HepG2 (cell line): ENCODE measurements around the gene TREH. TPM values are rescaled to one million over a fixed set of nuclear protein-coding genes. Genes with fewer than 3 reads are reported as not detected.

ENCODE experiments used
- ATAC-seq: fragments of 200-7000 bp; cut with Tn5 transposase; 3 replicates; pipeline ENCODE4 v1.9.1; 2020; ENCODE audit warnings: mild to moderate bottlenecking, moderate library complexity
- BruUV-seq: library from RNA; stranded (reverse); fragments of 400-500 nt; replicated peaks from 2 replicates; lab custom pipeline; 2021; lab: Mats Ljungman, UMichigan
- CTCF ChIA-PET: fragments of 300-600 bp; formaldehyde crosslinking; extraction: SDS; loops from one replicate; lab custom pipeline; 2021; ENCODE audit warnings: low total read pairs, inconsistent platforms, low intra/inter-chr PET ratio; lab: Yijun Ruan, JAX
- POLR2A ChIA-PET: fragments of 350-600 bp; sonication (Branson Sonifier 250); formaldehyde crosslinking; loops from one replicate; lab custom pipeline; 2020; ENCODE audit warnings: antibody characterized with exemption, inconsistent platforms; lab: Yijun Ruan, JAX
- DNase-seq: peaks from one replicate; pipeline ENCODE4 v3.0.0-alpha.2; 2015; ENCODE audit warnings: low spot score
- FAIRE-seq: peaks from 3 replicates; lab custom pipeline; 2011; peaks lifted over from hg19 to GRCh38; lab: Jason Lieb, UNC
- H2AFZ ChIP-seq: one replicate; pipeline ENCODE4 v1.6.1; 2011; ENCODE audit warnings: low read length, inconsistent platforms
- H3K27ac ChIP-seq: fragments of 300-600 bp; 3 replicates; pipeline ENCODE4 v1.8.0; 2011; ENCODE audit warnings: mixed run types, mild to moderate bottlenecking, mixed read lengths, low read length, inconsistent platforms; ENCODE audit not compliant: insufficient read depth; ENCODE audit errors: extremely low read length
- H3K27me3 ChIP-seq, 2 experiments: fragments of 200-600 bp in 1 of 2; 2 replicates in 1 of 2; 3 replicates in 1 of 2; pipeline versions ENCODE4 v1.6.0 to v1.8.0; 2011; ENCODE audit warnings: low read length in 2 of 2, mild to moderate bottlenecking in 2 of 2, moderate library complexity in 2 of 2, inconsistent platforms in 1 of 2; ENCODE audit not compliant: insufficient read depth in 2 of 2, control insufficient read depth in 1 of 2
- H3K36me3 ChIP-seq, 2 experiments: fragments of 200-600 bp in 1 of 2; replicated peaks in 1 of 2; 2 replicates in 1 of 2; 3 replicates in 1 of 2; pipeline versions ENCODE4 v1.5.1 to v1.8.0; 2011; ENCODE audit warnings: low read length in 2 of 2, inconsistent platforms in 1 of 2; ENCODE audit not compliant: insufficient read depth in 2 of 2, control insufficient read depth in 1 of 2
- H3K4me1 ChIP-seq: 2 replicates; pipeline ENCODE4 v1.5.1; 2012; ENCODE audit warnings: low read length, inconsistent platforms; ENCODE audit not compliant: insufficient read depth
- H3K4me2 ChIP-seq: 2 replicates; pipeline ENCODE4 v1.6.0; 2011; ENCODE audit warnings: low read depth, low read length, inconsistent platforms
- H3K4me3 ChIP-seq, 3 experiments: fragments of 200-600 bp in 1 of 3; sonication (generic), shearing (Covaris generic) in 1 of 3; replicated peaks in 1 of 3; 2 replicates each; pipeline ENCODE4 v1.5.1; 2011 to 2016; ENCODE audit warnings: low read length in 3 of 3, inconsistent platforms in 2 of 3, low read depth in 2 of 3, mild to moderate bottlenecking in 2 of 3, control low read depth in 1 of 3, mixed read lengths in 1 of 3; ENCODE audit not compliant: insufficient read depth in 1 of 3
- H3K79me2 ChIP-seq: one replicate; pipeline ENCODE4 v1.6.1; 2011; ENCODE audit warnings: low read length, inconsistent platforms; ENCODE audit not compliant: insufficient read depth
- H3K9ac ChIP-seq: 2 replicates; pipeline ENCODE4 v1.6.0; 2011; ENCODE audit warnings: mild to moderate bottlenecking, low read depth, low read length, inconsistent platforms; ENCODE audit not compliant: insufficient read depth
- H3K9me3 ChIP-seq: 2 replicates; pipeline ENCODE4 v1.5.1; 2012; ENCODE audit warnings: mild to moderate bottlenecking, low read length
- H4K20me1 ChIP-seq: 2 replicates; pipeline ENCODE4 v1.6.0; 2011; ENCODE audit warnings: inconsistent platforms, mild to moderate bottlenecking, low read length, moderate library complexity; ENCODE audit not compliant: insufficient read depth
- MLLT10 ChIP-seq: sonication (generic); formaldehyde crosslinking; IDR thresholded peaks from 2 replicates; pipeline ENCODE4 v1.4.0; 2020; ENCODE audit warnings: missing genetic modification reagents
- SP2 ChIP-seq: sonication (generic); formaldehyde crosslinking; IDR thresholded peaks from 2 replicates; pipeline ENCODE4 v1.5.1; 2020; ENCODE audit warnings: mild to moderate bottlenecking, missing genetic modification reagents
- YY1 ChIP-seq: IDR thresholded peaks from 2 replicates; pipeline ENCODE4 v1.6.1; 2011; ENCODE audit warnings: low read length, low read depth, moderate library complexity, mild to moderate bottlenecking; ENCODE audit not compliant: insufficient read depth, insufficient replicate concordance
- ZFY ChIP-seq: sonication (generic); formaldehyde crosslinking; IDR thresholded peaks from 2 replicates; pipeline ENCODE4 v1.4.0; 2020; ENCODE audit warnings: missing genetic modification reagents
- ZNF282 ChIP-seq: fragments of 450-650 bp; IDR thresholded peaks from 2 replicates; pipeline ENCODE4 v1.6.1; 2018; ENCODE audit not compliant: partially characterized antibody
- ZNF687 ChIP-seq: sonication (generic); formaldehyde crosslinking; IDR thresholded peaks from 2 replicates; pipeline ENCODE4 v1.5.1; 2020; ENCODE audit warnings: mild to moderate bottlenecking, missing genetic modification reagents, moderate library complexity
- ZNF737 ChIP-seq: sonication (generic); formaldehyde crosslinking; IDR thresholded peaks from 2 replicates; pipeline ENCODE4 v1.5.0; 2020; ENCODE audit warnings: missing genetic modification reagents, mild to moderate bottlenecking, borderline replicate concordance
- WGBS: methylation state at CpG from one replicate; pipeline ENCODE4 v1.1.6; 2017; ENCODE audit warnings: low lambda C conversion rate; 5-methylcytosine and 5-hydroxymethylcytosine counted together
- in situ Hi-C: cut with HindIII; loops from 2 replicates; pipeline ENCODE4 v1.10.0; 2017; ENCODE audit warnings: low pct_unique_long_range_greater_than_20kb; ENCODE audit not compliant: extremely low pct_ligation_motif_present
- intact Hi-C: fragments of 100-400 bp; cut with micrococcal nuclease; formaldehyde crosslinking; loops from one replicate; pipeline ENCODE4 v1.10.0; 2022; ENCODE audit not compliant: unreplicated experiment
- polyA plus RNA-seq, 8 experiments: library from polyadenylated mRNA; depleted of rRNA in 3 of 8; stranded (reverse) in 7 of 8; unstranded in 1 of 8; fragments of >200 nt; fragmentation: Illumina TruSeq in 4 of 8; extraction: Trizol in 4 of 8; gene quantifications; 2 replicates each; pipeline versions ENCODE4 v1.2.1 to v1.2.3, GENCODE V29; 2011 to 2016; ENCODE audit warnings: low read depth in 4 of 8, missing spikeins in 1 of 8, mixed read lengths in 1 of 8; ENCODE audit not compliant: insufficient read depth in 1 of 8
- total RNA-seq, 5 experiments: library from RNA; depleted of rRNA; stranded (reverse); fragments of >200 nt; fragmentation: Illumina TruSeq; extraction: Trizol; gene quantifications; 2 replicates each; pipeline ENCODE4 v1.2.3, GENCODE V29; 2016; ENCODE audit warnings: low read depth in 1 of 5
- TF ChIP-seq, protein P1 (sequence below): sonication (generic); formaldehyde crosslinking; IDR thresholded peaks from 2 replicates; pipeline ENCODE4 v1.4.0; 2020; ENCODE audit warnings: missing genetic modification reagents

The TREH gene
- total and polyA plus RNA-seq, 2 of the 13 experiments (the other 11 are each of a cell fraction or from before 2014, with no cell fraction given), result 0.53 to 0.86 TPM

GRCh38 chr11:118623269-118623655 is 56.2 kb downstream of the TREH start (continued):
- peak; percentile 65 for TF ChIP-seq ZNF687 (CRISPR knock-in tag)
- no peak for TF ChIP-seq YY1
- no peak for TF ChIP-seq ZNF282
- TF ChIP-seq MLLT10, result no peak
- TF ChIP-seq ZFY, result peak; percentile 18; the same call in 1 of the 2 replicates
- no peak for TF ChIP-seq SP2 (CRISPR knock-in tag)
- TF ChIP-seq, all 625 proteins: peak for 8

DNA sequence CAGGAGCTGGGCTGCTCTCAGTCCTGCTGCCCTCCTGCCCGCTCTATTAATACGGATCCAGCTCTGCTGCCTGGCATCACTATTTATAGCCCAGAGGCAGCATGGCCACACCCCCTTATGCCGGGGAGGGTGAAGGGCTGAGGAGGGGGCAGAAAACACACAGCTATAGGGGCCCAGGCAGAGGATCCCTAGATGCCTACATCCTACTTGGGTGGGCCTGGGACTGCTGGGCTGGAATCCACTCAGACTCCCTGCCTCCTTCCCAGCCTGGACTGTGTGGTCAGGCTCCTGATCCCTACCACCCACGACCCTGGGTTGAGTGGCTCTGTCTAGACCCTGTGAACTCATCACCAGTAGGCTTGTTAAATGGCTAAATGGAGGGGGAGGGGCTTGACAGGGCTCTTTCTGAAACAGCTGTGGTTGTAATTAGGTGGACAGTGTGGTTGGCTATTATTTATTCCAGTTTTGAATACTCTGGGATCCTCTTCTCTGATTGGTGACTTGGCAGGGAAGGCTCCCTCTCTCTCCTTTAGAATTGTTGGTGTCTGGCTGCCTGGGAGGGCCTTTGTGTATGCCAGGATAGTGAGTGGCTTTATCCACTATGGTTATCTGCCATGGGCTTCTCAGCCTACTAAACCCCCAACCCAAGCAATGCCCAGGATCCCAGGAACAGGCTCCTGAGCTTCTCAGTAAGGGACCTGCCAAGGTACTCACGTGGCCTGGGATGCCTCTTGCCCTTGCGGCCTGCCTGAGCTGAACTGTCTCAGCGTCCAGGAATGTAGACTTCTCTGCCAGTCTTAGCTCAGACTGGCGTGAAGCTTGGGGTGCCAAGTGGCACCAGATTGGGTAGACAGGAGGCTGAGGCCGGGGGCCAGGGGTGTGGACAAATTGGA is 56.8 kb downstream of the TREH start:
- Histone ChIP-seq H3K27me3 (no peaks in the 10 kb centered on the region; a peak in 1 of 5 replicates), H3K4me2 (peak overlapping the region; percentile 98), H3K27ac (peak overlapping the region; percentile 0), H3K36me3 (peaks cover 9 to 17% of the 10 kb centered on the region in 2 experiments; a peak in 4 of 5 replicates), H3K9me3 (no peaks in the 10 kb centered on the region), H4K20me1 (no peaks in the 10 kb centered on the region), H3K4me1 (peaks cover 53% of the 10 kb centered on the region), H2AFZ (no peak overlapping the region), H3K9ac (peak overlapping the region; percentile 82)
- POLR2A ChIA-PET, result interaction anchor here (1.4 to 2.7 kb wide), 9 partner anchors 10 to 67 kb away, joined by 4 to 83 read pairs (median 12); partner anchors contain the start of genes ARCN1, PHLDB1 and TREH
- no peak for DNase-seq
- in situ Hi-C loops, result no loop called here
- BruUV-seq, result no TSS peak
- TF ChIP-seq ZNF737 (CRISPR knock-in tag), result no peak
- TF ChIP-seq, protein P1, sequence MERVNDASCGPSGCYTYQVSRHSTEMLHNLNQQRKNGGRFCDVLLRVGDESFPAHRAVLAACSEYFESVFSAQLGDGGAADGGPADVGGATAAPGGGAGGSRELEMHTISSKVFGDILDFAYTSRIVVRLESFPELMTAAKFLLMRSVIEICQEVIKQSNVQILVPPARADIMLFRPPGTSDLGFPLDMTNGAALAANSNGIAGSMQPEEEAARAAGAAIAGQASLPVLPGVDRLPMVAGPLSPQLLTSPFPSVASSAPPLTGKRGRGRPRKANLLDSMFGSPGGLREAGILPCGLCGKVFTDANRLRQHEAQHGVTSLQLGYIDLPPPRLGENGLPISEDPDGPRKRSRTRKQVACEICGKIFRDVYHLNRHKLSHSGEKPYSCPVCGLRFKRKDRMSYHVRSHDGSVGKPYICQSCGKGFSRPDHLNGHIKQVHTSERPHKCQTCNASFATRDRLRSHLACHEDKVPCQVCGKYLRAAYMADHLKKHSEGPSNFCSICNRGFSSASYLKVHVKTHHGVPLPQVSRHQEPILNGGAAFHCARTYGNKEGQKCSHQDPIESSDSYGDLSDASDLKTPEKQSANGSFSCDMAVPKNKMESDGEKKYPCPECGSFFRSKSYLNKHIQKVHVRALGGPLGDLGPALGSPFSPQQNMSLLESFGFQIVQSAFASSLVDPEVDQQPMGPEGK, result 0 out of 2 replicates have a peak, but pooled peaks have one; percentile 4
- TF ChIP-seq, all 625 proteins: peak for 1
- intact Hi-C loops, result loop anchor here (5.0 kb wide), 1 partner anchor 35 kb away; no protein-coding TSS in a partner anchor
- WGBS, result 75% methylated on average over 7 of the region's 9 CpGs
- no peak for ATAC-seq
- no peak for FAIRE-seq
- Histone ChIP-seq H3K4me3 (peak overlapping the region; percentile 81 to 97 (median 87)), H3K79me2 (peaks cover 9% of the 10 kb centered on the region)
- CTCF ChIA-PET, result no interaction called here
